Endodermal cell (in vitro differentiated cells): Measurements from ENCODE around the gene RPS6KA4. TPM values are rescaled to one million over a fixed set of nuclear protein-coding genes. Genes with fewer than 3 reads are reported as not detected.

Source experiments
- DNase-seq: peaks from one replicate; pipeline ENCODE4 v3.0.0-alpha.2; 2017
- H3K27ac ChIP-seq: 2 replicates; pipeline ENCODE4 v1.5.1; 2013; ENCODE audit warnings: mild to moderate bottlenecking, low read depth, low read length, moderate library complexity
- H3K27me3 ChIP-seq: 2 replicates; pipeline ENCODE4 v1.6.1; 2013; ENCODE audit warnings: mild to moderate bottlenecking, low read length, moderate library complexity; ENCODE audit not compliant: insufficient read depth, control insufficient read depth, poor library complexity, severe bottlenecking
- H3K36me3 ChIP-seq: 2 replicates; pipeline ENCODE4 v1.7.0; 2013; ENCODE audit warnings: mild to moderate bottlenecking, low read length, moderate library complexity; ENCODE audit not compliant: control insufficient read depth, insufficient read depth
- H3K4me1 ChIP-seq: one replicate; pipeline ENCODE4 v1.7.0; 2013; ENCODE audit warnings: low read length; ENCODE audit not compliant: control insufficient read depth, insufficient read depth
- H3K4me3 ChIP-seq: 2 replicates; pipeline ENCODE4 v1.5.1; 2013; ENCODE audit warnings: mild to moderate bottlenecking, low read length, moderate library complexity
- H3K9ac ChIP-seq: 2 replicates; pipeline ENCODE4 v1.6.1; 2013; ENCODE audit warnings: mild to moderate bottlenecking, low read length, moderate library complexity; ENCODE audit not compliant: poor library complexity, severe bottlenecking; ENCODE audit errors: extremely low read depth
- H3K9me3 ChIP-seq: 2 replicates; pipeline ENCODE4 v1.6.1; 2013; ENCODE audit warnings: mild to moderate bottlenecking, low read length, moderate library complexity; ENCODE audit not compliant: control insufficient read depth
- H3K27ac Mint-ChIP-seq: 2 replicates; pipeline ENCODE4 v1.8.0; 2020; ENCODE audit warnings: mixed read lengths
- H3K27me3 Mint-ChIP-seq: 2 replicates; pipeline ENCODE4 v1.8.0; 2021; ENCODE audit warnings: mild to moderate bottlenecking, mixed read lengths; ENCODE audit not compliant: insufficient read depth
- H3K36me3 Mint-ChIP-seq: 2 replicates; pipeline ENCODE4 v1.8.0; 2020; ENCODE audit warnings: low read depth, mixed read lengths
- H3K4me1 Mint-ChIP-seq: 2 replicates; pipeline ENCODE4 v1.8.0; 2020; ENCODE audit warnings: mixed read lengths
- H3K4me3 Mint-ChIP-seq: 2 replicates; pipeline ENCODE4 v1.8.0; 2020; ENCODE audit warnings: mild to moderate bottlenecking, moderate library complexity, mixed read lengths
- H3K9me3 Mint-ChIP-seq: 2 replicates; pipeline ENCODE4 v1.8.0; 2020; ENCODE audit warnings: mild to moderate bottlenecking, mixed read lengths
- WGBS, 2 experiments: methylation state at CpG; one replicate each; pipeline versions ENCODE4 v1.1.5 to v1.1.7; 2013; ENCODE audit warnings: missing lambda C conversion rate in 2 of 2, mixed read lengths in 1 of 2; ENCODE audit not compliant: insufficient coverage in 1 of 2, insufficient read length in 1 of 2; 5-methylcytosine and 5-hydroxymethylcytosine counted together
- total RNA-seq, 2 donors: library from RNA; stranded (reverse); fragmentation: NEBNext Ultra II Directional in 1 of 2; extraction: Animal tissue kit (Norgen Biotek cat#: 25700) in 1 of 2; gene quantifications; 2 replicates in 1 of 2; 3 replicates in 1 of 2; pipeline ENCODE4 v1.2.1, GENCODE V29; 2021
- TF ChIP-seq, protein P1 (sequence below): fragments of 200-600 bp; sonication (generic); conservative IDR thresholded peaks from 2 replicates; pipeline ENCODE4 v1.5.0; 2021; ENCODE audit warnings: antibody characterized with exemption, mild to moderate bottlenecking

Gene RPS6KA4
- total RNA-seq, 2 donors from 2014 or later: 13.5 to 14.5 TPM

DNA sequence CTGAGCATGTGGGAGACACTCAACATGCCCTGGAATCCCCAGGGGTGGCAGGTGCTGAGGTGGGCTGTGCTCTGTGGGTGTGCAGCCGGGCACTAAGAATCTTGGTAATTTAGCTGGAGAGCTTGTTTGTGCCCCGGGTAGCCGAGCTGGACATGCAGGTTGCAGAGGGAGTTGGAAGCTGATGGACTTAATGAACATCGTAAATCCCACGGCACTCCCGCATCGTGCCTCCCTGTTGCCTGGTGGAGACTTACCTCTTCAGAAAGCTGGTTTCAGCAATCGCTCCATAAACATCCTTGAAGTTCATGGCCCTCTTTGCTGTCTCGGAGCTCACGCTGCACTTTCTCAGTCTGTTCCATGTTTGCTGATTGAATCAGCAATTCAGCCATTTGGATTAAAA lies 29.9 kb downstream of the RPS6KA4 start:
- WGBS, 2 experiments: 91 to 98% methylated on average over 10 of the region's 10 CpGs
- H3K4me3 Mint-ChIP-seq: no peak overlapping the region

DNA sequence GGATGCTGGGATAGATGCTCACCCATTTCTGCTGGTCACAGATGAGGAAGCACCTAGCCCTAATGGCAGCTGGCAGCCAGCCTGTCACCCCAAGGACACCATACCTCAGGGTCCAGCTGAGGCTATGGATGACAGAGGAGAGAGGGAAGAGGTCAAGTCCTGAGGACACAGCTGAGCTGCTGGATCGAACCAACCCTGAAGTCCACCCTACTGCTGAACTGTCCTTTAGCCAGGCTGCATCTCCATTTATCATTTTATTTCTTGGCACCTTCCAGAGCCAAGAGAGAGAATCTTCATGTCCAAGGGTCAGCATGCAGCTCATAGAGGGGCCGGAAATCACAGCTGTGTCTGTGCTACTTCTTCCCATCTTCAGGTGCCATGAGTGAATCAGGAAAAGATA lies 30.9 kb downstream of the RPS6KA4 start:
- TF ChIP-seq, protein P1, sequence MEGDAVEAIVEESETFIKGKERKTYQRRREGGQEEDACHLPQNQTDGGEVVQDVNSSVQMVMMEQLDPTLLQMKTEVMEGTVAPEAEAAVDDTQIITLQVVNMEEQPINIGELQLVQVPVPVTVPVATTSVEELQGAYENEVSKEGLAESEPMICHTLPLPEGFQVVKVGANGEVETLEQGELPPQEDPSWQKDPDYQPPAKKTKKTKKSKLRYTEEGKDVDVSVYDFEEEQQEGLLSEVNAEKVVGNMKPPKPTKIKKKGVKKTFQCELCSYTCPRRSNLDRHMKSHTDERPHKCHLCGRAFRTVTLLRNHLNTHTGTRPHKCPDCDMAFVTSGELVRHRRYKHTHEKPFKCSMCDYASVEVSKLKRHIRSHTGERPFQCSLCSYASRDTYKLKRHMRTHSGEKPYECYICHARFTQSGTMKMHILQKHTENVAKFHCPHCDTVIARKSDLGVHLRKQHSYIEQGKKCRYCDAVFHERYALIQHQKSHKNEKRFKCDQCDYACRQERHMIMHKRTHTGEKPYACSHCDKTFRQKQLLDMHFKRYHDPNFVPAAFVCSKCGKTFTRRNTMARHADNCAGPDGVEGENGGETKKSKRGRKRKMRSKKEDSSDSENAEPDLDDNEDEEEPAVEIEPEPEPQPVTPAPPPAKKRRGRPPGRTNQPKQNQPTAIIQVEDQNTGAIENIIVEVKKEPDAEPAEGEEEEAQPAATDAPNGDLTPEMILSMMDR: no peak
- DNase-seq: no peak
- no peak overlapping the region for H3K27ac Mint-ChIP-seq
- H3K9ac ChIP-seq: no peak overlapping the region
- no peaks in the 10 kb centered on the region for H3K9me3 ChIP-seq
- no peak overlapping the region for H3K4me3 ChIP-seq
- H3K4me1 Mint-ChIP-seq: no peaks in the 10 kb centered on the region
- H3K27me3 ChIP-seq: no peaks in the 10 kb centered on the region
- no peaks in the 10 kb centered on the region for H3K9me3 Mint-ChIP-seq
- H3K4me3 Mint-ChIP-seq: no peak overlapping the region
- WGBS, 2 experiments: 91 to 100% methylated on average over 2 of the region's 2 CpGs
- no peaks in the 10 kb centered on the region for H3K4me1 ChIP-seq
- H3K27ac ChIP-seq: no peak overlapping the region
- H3K36me3 ChIP-seq: no peaks in the 10 kb centered on the region
- no peaks in the 10 kb centered on the region for H3K36me3 Mint-ChIP-seq
- H3K27me3 Mint-ChIP-seq: no peaks in the 10 kb centered on the region

More for the DNA sequence above, 29.9 kb downstream of the RPS6KA4 start:
- TF ChIP-seq, protein P1: no peak
- Mint-ChIP-seq H3K27ac (no peak overlapping the region), H3K4me1 (no peaks in the 10 kb centered on the region), H3K36me3 (no peaks in the 10 kb centered on the region), H3K9me3 (no peaks in the 10 kb centered on the region), H3K27me3 (no peaks in the 10 kb centered on the region)
- no peak overlapping the region for H3K27ac ChIP-seq
- H3K9ac ChIP-seq: no peak overlapping the region
- no peak for DNase-seq
- no peaks in the 10 kb centered on the region for H3K9me3 ChIP-seq
- H3K4me1 ChIP-seq: no peaks in the 10 kb centered on the region
- no peaks in the 10 kb centered on the region for H3K27me3 ChIP-seq
- no peak overlapping the region for H3K4me3 ChIP-seq
- no peaks in the 10 kb centered on the region for H3K36me3 ChIP-seq

DNA sequence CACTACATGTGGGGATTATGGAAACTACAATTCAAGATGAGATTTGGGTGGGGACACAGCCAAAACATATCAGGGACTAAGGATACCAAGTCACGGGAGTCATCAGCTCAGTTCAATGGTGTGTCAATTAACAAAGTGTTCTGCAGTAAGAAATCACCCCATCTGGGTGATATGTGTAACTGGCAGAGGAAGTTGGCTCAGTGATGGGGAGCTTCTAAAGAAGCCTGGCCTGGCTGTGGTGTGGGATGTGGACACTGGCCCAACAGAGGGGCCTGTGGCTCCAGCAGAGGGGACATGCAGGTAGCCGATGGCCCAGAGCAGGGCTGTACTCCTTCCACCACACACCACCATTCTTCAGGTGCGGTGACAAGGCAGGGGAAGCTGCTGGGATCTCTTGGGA lies 31.6 kb downstream of the RPS6KA4 start:
- Mint-ChIP-seq H3K4me1 (peaks cover 2% of the 10 kb centered on the region), H3K27ac (no peak overlapping the region), H3K27me3 (no peaks in the 10 kb centered on the region), H3K36me3 (no peaks in the 10 kb centered on the region), H3K9me3 (no peaks in the 10 kb centered on the region), H3K4me3 (no peak overlapping the region)
- Histone ChIP-seq H3K27ac (no peak overlapping the region), H3K27me3 (no peaks in the 10 kb centered on the region), H3K36me3 (no peaks in the 10 kb centered on the region), H3K4me3 (no peak overlapping the region), H3K9me3 (no peaks in the 10 kb centered on the region), H3K4me1 (no peaks in the 10 kb centered on the region), H3K9ac (no peak overlapping the region)
- no peak for DNase-seq
- WGBS, 2 experiments: 92 to 94% methylated on average over 1 to 3 of the region's 3 CpGs
- TF ChIP-seq, protein P1: no peak
